ENCODE measurements around the gene KIF21A.

The KIF21A gene

DNA sequence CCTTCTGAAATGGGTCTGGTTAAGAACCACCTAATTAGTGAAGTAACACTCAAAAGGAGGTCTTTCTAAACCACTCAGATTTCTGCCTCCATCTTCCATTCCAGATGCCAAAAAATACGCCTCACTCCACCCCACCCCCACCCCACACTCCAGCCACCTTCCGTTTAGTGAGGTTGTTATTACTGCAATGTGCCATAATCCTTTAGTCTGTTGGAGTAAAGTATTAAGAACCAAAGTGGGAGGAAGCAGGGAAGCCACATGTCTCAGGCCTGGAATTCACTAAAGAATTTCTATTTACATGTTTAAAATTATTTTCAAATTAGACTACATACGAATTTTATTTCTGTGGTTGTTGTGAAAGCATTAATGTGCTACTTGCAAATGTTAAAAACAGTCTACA is 7.4 kb downstream of the KIF21A start:
- DNase-seq (ENCODE audit: low spot score), result no peak

- no peak for DNase-seq (ENCODE audit: low spot score)
Observed at GRCh38 chr12:39431797-39432196, 11.1 kb downstream of the KIF21A start.

DNA sequence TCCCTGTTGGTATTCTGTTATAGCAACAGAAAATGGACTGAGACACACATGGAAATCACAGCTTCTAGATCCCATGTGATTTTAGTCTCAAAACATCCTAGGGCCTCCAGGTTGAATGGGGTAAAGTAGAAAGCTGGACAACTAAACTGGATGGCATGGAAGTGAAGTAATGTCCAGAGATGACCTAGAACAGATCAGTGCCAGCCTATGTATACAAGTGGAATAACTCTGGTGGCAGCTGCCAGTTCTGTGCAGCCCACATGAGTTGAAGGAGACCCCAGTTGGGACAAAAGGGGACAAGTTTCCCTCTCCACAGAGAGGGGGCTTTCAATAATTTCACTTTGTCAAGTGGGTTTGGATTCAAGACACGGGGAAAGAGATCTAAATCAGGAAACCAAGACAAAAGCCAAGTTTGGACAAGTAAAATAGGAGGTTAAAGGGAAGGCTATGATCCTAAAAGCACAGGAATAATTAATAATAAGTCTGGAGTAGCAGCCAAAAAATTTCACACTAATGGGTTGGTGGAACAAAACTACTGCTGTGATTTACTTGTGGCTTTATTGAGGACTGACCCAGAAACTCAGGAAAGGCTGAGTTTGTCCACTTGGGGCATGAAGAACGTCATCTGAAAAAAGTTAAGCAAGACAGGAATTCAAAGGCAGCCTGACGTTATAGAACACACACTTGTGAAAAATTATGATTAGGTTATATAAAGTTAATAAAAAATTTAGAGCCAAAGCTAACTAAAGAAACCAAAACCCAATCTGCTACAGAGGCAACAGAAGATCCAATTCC is 11.7 kb downstream of the KIF21A start:
- DNase-seq (ENCODE audit: low spot score), result no peak

DNA sequence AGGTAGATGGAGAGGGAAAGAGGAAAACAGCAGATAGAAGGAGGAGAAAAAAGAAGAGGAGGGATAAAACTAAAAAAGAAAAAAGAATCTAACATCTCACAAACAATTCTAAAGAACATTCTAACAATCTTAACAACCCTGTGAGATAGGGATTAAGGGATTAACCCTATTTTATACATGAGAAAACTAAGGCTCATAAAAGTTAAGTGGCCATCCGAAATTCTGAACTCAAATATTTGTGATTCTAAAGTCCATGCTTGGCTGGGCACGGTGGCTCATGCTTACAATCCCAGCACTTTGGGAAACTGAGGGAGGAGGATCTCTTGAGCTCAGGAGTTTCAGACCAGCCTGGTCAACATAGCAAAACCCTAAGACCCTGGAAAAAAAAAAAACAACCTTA is 13.1 kb downstream of the KIF21A start:
- DNase-seq (ENCODE audit: low spot score), result no peak

- no peak for DNase-seq (ENCODE audit: low spot score)
Observed at GRCh38 chr12:39427360-39427808, 15.5 kb downstream of the KIF21A start.

DNA sequence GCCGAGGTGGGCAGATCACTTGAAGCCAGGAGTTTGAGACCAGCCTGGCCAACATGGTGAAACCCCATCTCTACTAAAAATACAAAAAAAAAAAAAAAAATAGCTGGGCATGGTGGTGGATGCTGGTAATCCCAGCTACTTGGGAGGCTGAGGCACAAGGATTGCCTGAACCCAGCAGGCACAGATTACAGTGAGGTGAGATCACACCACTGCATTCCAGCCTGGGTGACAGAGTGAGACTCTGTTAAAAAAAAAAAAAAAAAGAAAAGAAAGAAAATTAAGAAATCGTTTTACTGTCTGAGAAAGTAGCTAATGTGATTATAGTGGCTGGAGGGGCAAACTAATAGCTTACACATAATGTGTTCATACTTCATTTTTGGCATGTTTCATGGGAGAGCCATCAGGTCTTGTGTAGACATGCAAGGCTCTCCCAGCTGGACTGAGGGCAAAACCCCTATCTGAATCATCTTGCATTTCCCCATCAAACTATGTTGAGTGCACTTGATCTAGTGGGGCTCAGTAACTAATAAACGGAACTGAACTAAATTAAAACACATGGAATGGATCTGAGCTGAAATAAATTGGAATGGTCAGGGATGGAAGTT is 16.2 kb downstream of the KIF21A start:
- no peak for DNase-seq (ENCODE audit: low spot score)

GRCh38 chr12:39420043-39420442 is 22.9 kb downstream of the KIF21A start:
- no peak for DNase-seq (ENCODE audit: low spot score)

DNA sequence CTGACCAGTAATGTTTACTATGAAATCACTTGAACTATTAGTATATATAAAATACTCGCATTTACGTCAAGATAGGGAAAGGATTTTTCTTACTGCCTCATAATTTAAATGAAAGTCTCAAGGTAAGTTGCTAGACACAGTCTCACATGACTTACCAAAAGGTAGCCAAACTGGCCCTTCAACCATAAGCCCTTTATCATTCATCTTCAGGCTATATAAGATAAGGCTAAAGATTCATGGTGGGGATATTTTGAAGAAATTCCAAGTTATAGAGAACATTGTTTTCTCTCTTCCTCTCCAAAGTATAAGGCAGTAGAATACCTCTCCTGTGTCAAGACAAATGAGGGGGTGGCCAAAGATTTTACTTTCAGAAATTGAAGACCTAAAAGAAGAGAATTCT is 23.4 kb downstream of the KIF21A start:
- no peak for DNase-seq (ENCODE audit: low spot score)

- DNase-seq (ENCODE audit: low spot score), result no peak
Observed at GRCh38 chr12:39417916-39418315, 25.0 kb downstream of the KIF21A start.

GRCh38 chr12:39413836-39414771 is 28.8 kb downstream of the KIF21A start:
- DNase-seq (ENCODE audit: low spot score), result no peak

- DNase-seq (ENCODE audit: low spot score), result no peak
Observed at GRCh38 chr12:39412210-39412609, 30.7 kb downstream of the KIF21A start.

GRCh38 chr12:39406262-39406661 is 36.7 kb downstream of the KIF21A start:
- no peak for DNase-seq (ENCODE audit: low spot score)

DNA sequence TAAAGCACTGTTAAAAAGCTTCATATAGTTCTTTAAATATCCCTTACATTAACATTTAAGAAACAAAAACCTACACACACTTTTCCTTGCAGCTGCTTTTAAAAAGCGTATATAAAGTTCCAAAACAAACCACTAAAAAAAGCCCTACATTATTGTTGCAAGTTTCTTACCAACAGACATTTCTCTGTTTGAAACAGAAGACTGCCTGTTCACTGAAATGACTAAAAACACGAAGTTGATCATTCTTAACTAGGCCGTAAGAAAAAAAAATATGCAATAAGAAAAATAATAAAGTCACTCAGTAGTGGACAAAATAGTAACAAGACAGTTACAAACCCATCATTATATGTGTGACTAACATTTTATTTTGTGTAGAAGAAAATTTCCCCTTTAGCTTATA is 37.3 kb downstream of the KIF21A start:
- DNase-seq (ENCODE audit: low spot score), result no peak

- DNase-seq (ENCODE audit: low spot score), result no peak
Observed at GRCh38 chr12:39404000-39404399, 38.9 kb downstream of the KIF21A start.

GRCh38 chr12:39403376-39403775 is 39.5 kb downstream of the KIF21A start:
- no peak for DNase-seq (ENCODE audit: low spot score)

DNA sequence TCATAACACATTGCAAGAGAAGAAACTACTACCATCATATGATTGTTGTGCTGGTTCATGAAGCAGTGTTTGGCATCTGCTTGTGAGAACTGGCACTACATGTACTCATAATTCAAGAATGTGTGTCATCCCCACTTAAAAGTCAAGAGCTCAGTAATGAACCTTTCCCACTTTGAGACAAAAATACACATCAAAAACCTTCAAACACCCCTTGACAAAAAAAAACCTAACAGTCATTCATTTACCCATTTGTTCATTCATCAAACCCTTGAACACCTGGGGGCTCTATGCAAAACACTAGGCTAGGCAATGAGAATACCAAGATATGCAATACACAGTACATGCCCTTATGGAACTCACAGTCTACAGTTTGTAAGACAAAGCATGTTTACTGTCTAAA is 40.0 kb downstream of the KIF21A start:
- DNase-seq (ENCODE audit: low spot score), result no peak

DNA sequence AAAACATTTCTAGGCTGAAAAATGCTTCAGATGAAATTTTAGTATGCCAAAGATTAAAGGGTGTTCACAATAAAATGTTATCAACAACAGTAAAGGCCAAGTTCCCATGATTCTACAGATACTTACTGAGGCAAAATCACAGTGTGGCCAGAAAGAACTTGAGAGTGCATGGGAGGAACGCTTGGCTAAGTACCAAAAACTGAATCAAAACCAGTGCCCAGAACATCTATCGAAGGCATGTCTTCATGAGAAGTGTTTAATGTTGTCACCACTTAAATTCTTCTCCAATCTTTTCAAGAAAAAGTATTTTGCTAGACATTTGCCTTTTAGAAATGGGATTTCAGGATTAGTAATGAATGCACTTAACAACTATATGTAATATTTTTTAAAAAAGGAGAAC is 41.5 kb downstream of the KIF21A start:
- no peak for DNase-seq (ENCODE audit: low spot score)

- no peak for DNase-seq (ENCODE audit: low spot score)
Observed at GRCh38 chr12:39395866-39396265, 47.1 kb downstream of the KIF21A start.

DNA sequence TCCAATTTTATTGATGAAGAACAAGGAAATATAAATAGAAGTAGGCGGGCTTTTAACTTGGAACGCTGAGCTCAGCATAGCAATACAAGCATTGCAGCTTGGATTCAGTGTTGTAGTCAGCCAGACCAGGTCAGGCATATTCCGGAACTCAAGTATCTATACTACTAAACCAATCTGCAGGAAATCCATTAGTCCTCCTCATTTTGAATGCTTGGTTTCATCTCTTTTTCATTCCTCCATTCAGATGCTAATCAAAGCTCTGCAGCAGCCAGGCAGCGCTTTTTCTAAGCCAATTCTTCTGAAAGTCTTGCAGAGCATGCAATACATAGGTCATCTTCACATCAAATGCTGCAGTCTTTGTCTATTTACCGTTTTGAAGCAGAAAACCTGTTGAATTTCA is 49.0 kb downstream of the KIF21A start:
- DNase-seq (ENCODE audit: low spot score), result no peak

- no peak for DNase-seq (ENCODE audit: low spot score)
Observed at GRCh38 chr12:39393179-39393578, 49.7 kb downstream of the KIF21A start.

DNA sequence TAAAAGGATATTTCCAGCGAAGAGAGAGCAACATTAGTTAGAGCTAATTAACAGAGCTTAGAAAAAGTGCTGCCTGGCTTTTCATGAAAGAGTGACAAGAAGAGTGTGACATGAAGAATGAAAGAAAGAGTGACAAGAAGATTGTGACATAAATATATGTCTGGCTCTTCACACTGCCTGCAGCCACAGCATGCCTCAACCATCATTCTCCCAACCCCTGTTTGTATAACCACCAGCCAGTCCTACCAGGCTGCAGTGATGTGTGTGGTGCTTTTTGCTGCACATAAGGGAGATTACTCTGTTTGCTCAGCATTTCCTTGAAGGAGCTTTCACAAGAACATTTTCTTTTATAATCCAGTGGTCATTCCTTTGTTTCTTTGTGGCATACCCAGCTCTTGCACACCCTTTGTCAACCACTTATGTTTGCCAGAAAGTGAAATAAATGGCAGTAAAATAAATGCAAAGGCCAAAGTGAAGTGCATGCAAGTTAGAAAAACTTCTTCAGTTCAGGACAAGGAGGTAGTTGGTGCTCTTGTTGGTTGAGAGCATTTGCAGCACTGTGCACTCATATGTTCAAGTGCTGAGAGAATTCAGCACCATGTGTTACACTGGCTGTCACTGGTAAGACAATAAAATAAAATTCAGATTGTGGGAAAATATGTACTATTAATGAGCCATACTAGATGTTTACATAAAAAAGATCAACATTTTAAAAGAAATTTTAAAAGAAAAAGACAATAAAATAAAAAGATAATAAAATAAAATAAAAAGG is 50.6 kb downstream of the KIF21A start:
- no peak for DNase-seq (ENCODE audit: low spot score)

GRCh38 chr12:39390752-39391151 is 52.2 kb downstream of the KIF21A start:
- no peak for DNase-seq (ENCODE audit: low spot score)

All from HuH-7.5 (cell line).